ENCODE data around the gene ACP7.

ACP7 gene

GRCh38 chr19:39097721-39098120 is 13.6 kb downstream of the ACP7 start:
- no peak overlapping the region for H3K4me3 ChIP-seq (ENCODE audit: low read depth, low read length)
- TF ChIP-seq CTCF (IDR thresholded peaks at IDR 0.05; ENCODE audit: borderline replicate concordance, insufficient read depth, low read depth, low read length), result no peak

- no peak for TF ChIP-seq CTCF (IDR thresholded peaks at IDR 0.05; ENCODE audit: borderline replicate concordance, insufficient read depth, low read depth, low read length)
- H3K4me3 ChIP-seq (ENCODE audit: low read depth, low read length), result no peak overlapping the region
These were observed 14.4 kb downstream of the ACP7 start for GRCh38 chr19:39098365-39099269.

- TF ChIP-seq CTCF (IDR thresholded peaks at IDR 0.05; ENCODE audit: borderline replicate concordance, insufficient read depth, low read depth, low read length), result no peak
- H3K4me3 ChIP-seq (ENCODE audit: low read depth, low read length), result no peak overlapping the region
These were observed 15.2 kb downstream of the ACP7 start for GRCh38 chr19:39099341-39099740.

- TF ChIP-seq CTCF (IDR thresholded peaks at IDR 0.05; ENCODE audit: borderline replicate concordance, insufficient read depth, low read depth, low read length), result no peak
- no peak overlapping the region for H3K4me3 ChIP-seq (ENCODE audit: low read depth, low read length)
These were observed 16.5 kb downstream of the ACP7 start for GRCh38 chr19:39100500-39101166.

GRCh38 chr19:39103151-39103550 is 19.0 kb downstream of the ACP7 start:
- no peak for TF ChIP-seq CTCF (IDR thresholded peaks at IDR 0.05; ENCODE audit: borderline replicate concordance, insufficient read depth, low read depth, low read length)

GRCh38 chr19:39104186-39104596 is 20.0 kb downstream of the ACP7 start:
- H3K4me3 ChIP-seq (ENCODE audit: low read depth, low read length), result no peak overlapping the region
- TF ChIP-seq CTCF (IDR thresholded peaks at IDR 0.05; ENCODE audit: borderline replicate concordance, insufficient read depth, low read depth, low read length), result no peak

More at GRCh38 chr19:39103151-39103550, 19.0 kb downstream of the ACP7 start:
- H3K4me3 ChIP-seq (ENCODE audit: low read depth, low read length), result no peak overlapping the region
